ENCODE data around the gene ZSCAN1.
"Not testable (repeated sequence)": the region's sequence is repeated elsewhere in the genome, so short reads cannot be mapped to it uniquely, and the experiment has no call there.

ZSCAN1 gene

GRCh38 chr19:58033741-58034476, at the start of gene ZSCAN1:
ZSCAN1 (plus strand) TSS chr19:58034025; CDS start chr19:58037837, 3,812 bp downstream.
- Histone ChIP-seq H3K4me3 (peak within 1 kb of the TSS in 4 of 7 experiments; percentile 1 to 38 (median 24)), H3K27ac (peak within 1 kb of the TSS in 1 of 21 experiments; percentile 60)

- no peak overlapping the region for H3K4me3 ChIP-seq
Observed at GRCh38 chr19:57992841-57993240, 41.0 kb upstream of the ZSCAN1 start.

GRCh38 chr19:58000677-58001076, 33.1 kb upstream of the ZSCAN1 start:
- no peak overlapping the region for H3K4me3 ChIP-seq
- H3K27ac ChIP-seq: no peak overlapping the region

More at GRCh38 chr19:57992841-57993240, 41.0 kb upstream of the ZSCAN1 start:
- no peak overlapping the region for H3K27ac ChIP-seq

GRCh38 chr19:58001895-58002369, 31.9 kb upstream of the ZSCAN1 start:
- Histone ChIP-seq H3K4me3 (peak overlapping the region; percentile 69 to 96 (median 82)), H3K27ac (peak overlapping the region; percentile 79 to 98 (median 92))

GRCh38 chr19:58002384-58003173, 31.2 kb upstream of the ZSCAN1 start, which contains the start of gene ZNF606:
ZNF606 (minus strand) TSS chr19:58002820; CDS start chr19:58001319, 1,501 bp downstream.
- H3K4me3 ChIP-seq: peak within 1 kb of the TSS; percentile 69 to 96 (median 82)
- peak within 1 kb of the TSS; percentile 79 to 98 (median 92) for H3K27ac ChIP-seq

GRCh38 chr19:58003174-58003828, 30.5 kb upstream of the ZSCAN1 start:
- Histone ChIP-seq H3K27ac (peak overlapping the region in 19 of 21 experiments; percentile 79 to 98 (median 92)), H3K4me3 (peak overlapping the region; percentile 69 to 96 (median 82))

- Histone ChIP-seq H3K4me3 (no peak overlapping the region), H3K27ac (no peak overlapping the region)
Observed at GRCh38 chr19:58007285-58007684, 26.5 kb upstream of the ZSCAN1 start.

GRCh38 chr19:58008877-58009276, 24.9 kb upstream of the ZSCAN1 start:
- H3K27ac ChIP-seq: peak overlapping the region in 2 of 21 experiments; percentile 51 to 57
- H3K4me3 ChIP-seq: not testable (repeated sequence)

GRCh38 chr19:58009301-58009665, 24.5 kb upstream of the ZSCAN1 start:
- Histone ChIP-seq H3K27ac (peak overlapping the region in 6 of 21 experiments; percentile 4 to 79 (median 54)), H3K4me3 (peak overlapping the region in 4 of 7 experiments; percentile 25 to 40 (median 40))

GRCh38 chr19:58009666-58010301, 24.0 kb upstream of the ZSCAN1 start:
- Histone ChIP-seq H3K27ac (peak overlapping the region in 11 of 21 experiments; percentile 4 to 79 (median 51)), H3K4me3 (peak overlapping the region in 5 of 7 experiments; percentile 25 to 40 (median 39))

- peak overlapping the region in 2 of 7 experiments; percentile 39 to 40 for H3K4me3 ChIP-seq
- H3K27ac ChIP-seq: peak overlapping the region in 1 of 21 experiments; percentile 79
Observed at GRCh38 chr19:58010507-58010906, 23.3 kb upstream of the ZSCAN1 start.

GRCh38 chr19:58014141-58014540, 19.7 kb upstream of the ZSCAN1 start:
- no peak overlapping the region for H3K4me3 ChIP-seq
- no peak overlapping the region for H3K27ac ChIP-seq

GRCh38 chr19:58020129-58020528, 13.7 kb upstream of the ZSCAN1 start:
- Histone ChIP-seq H3K4me3 (no peak overlapping the region), H3K27ac (no peak overlapping the region)

GRCh38 chr19:58021541-58022282, 12.1 kb upstream of the ZSCAN1 start:
- H3K4me3 ChIP-seq: no peak overlapping the region
- H3K27ac ChIP-seq: no peak overlapping the region

GRCh38 chr19:58022283-58022660, 11.6 kb upstream of the ZSCAN1 start:
- no peak overlapping the region for H3K4me3 ChIP-seq
- no peak overlapping the region for H3K27ac ChIP-seq

GRCh38 chr19:58024661-58025060, 9.2 kb upstream of the ZSCAN1 start:
- Histone ChIP-seq H3K4me3 (no peak overlapping the region), H3K27ac (no peak overlapping the region)

GRCh38 chr19:58034477-58034793, 610 bp downstream of the ZSCAN1 start:
- Histone ChIP-seq H3K27ac (peak overlapping the region in 1 of 21 experiments; percentile 60), H3K4me3 (peak overlapping the region in 3 of 7 experiments; percentile 1 to 38 (median 37))

- Histone ChIP-seq H3K4me3 (no peak overlapping the region), H3K27ac (no peak overlapping the region)
Observed at GRCh38 chr19:58035863-58036262, 2.0 kb downstream of the ZSCAN1 start.

Data from skin epidermis (tissue), 12 donors.